HUDEP-2 (cell line): ENCODE data around the gene TTC21A.
"Not testable (repeated sequence)": the region's sequence is repeated elsewhere in the genome, so short reads cannot be mapped to it uniquely, and the experiment has no call there.

ENCODE experiments used
- DNase-seq, 76 experiments: peaks; one replicate each; lab custom pipeline; 2025; ENCODE audit not compliant: unreplicated experiment in 76 of 76; lab: John Stamatoyannopoulos, UW

The TTC21A gene

GRCh38 chr3:39148435-39149058 is 41.1 kb downstream of the TTC21A start:
- peak in 1 of 76 experiments; percentile 13 for DNase-seq

- DNase-seq: no peak
These were observed 41.6 kb downstream of the TTC21A start for GRCh38 chr3:39149059-39149455.

GRCh38 chr3:39149498-39150147 is 42.1 kb downstream of the TTC21A start:
- no peak for DNase-seq

- no peak for DNase-seq
These were observed 42.8 kb downstream of the TTC21A start for GRCh38 chr3:39150148-39150802.

GRCh38 chr3:39150803-39151631 is 43.5 kb downstream of the TTC21A start:
- DNase-seq: peak in 33 of 76 experiments; percentile 7 to 47 (median 25)

GRCh38 chr3:39153977-39154279 is 46.4 kb downstream of the TTC21A start:
- DNase-seq: no peak

GRCh38 chr3:39154280-39155021 is 47.0 kb downstream of the TTC21A start:
- DNase-seq: peak in 2 of 76 experiments; percentile 21 to 22

- DNase-seq: no peak
These were observed 48.9 kb downstream of the TTC21A start for GRCh38 chr3:39156421-39156820.

- no peak for DNase-seq
These were observed 49.9 kb downstream of the TTC21A start for GRCh38 chr3:39157359-39157758.

GRCh38 chr3:39158148-39158715 is 50.8 kb downstream of the TTC21A start:
- no peak for DNase-seq

GRCh38 chr3:39164414-39164813 is 56.9 kb downstream of the TTC21A start:
- no peak for DNase-seq

- DNase-seq: no peak
These were observed 58.0 kb downstream of the TTC21A start for GRCh38 chr3:39165518-39165917.

- DNase-seq: no peak
These were observed 58.7 kb downstream of the TTC21A start for GRCh38 chr3:39166134-39166710.

- no peak for DNase-seq
These were observed 59.6 kb downstream of the TTC21A start for GRCh38 chr3:39166932-39167532.

GRCh38 chr3:39168156-39168780 is 60.8 kb downstream of the TTC21A start:
- no peak for DNase-seq

- no peak for DNase-seq
These were observed 62.2 kb downstream of the TTC21A start for GRCh38 chr3:39169712-39170111.

GRCh38 chr3:39170461-39170860 is 63.0 kb downstream of the TTC21A start:
- no peak for DNase-seq

GRCh38 chr3:39170877-39171276 is 63.4 kb downstream of the TTC21A start:
- DNase-seq: not testable (repeated sequence)

- no peak for DNase-seq
These were observed 64.4 kb downstream of the TTC21A start for GRCh38 chr3:39171860-39172259.
